CD14-positive monocyte (primary cell): Measurements from ENCODE around the gene ATP8A1. TPM values are rescaled to one million over a fixed set of nuclear protein-coding genes. Genes with fewer than 3 reads are reported as not detected.

ENCODE experiments used
- DNase-seq, 3 donors: peaks; one replicate each; pipeline ENCODE4 v3.0.0-alpha.2; 2011 to 2022
- H2AFZ ChIP-seq: 2 replicates; pipeline ENCODE4 v1.6.0; 2012; ENCODE audit warnings: mild to moderate bottlenecking, low read depth, low read length, inconsistent platforms; ENCODE audit not compliant: insufficient read depth, poor library complexity, severe bottlenecking
- H3K27ac ChIP-seq, 2 donors: 1 replicate in 1 of 2; 2 replicates in 1 of 2; pipeline ENCODE4 v1.5.1; 2012 to 2013; ENCODE audit warnings: low read length in 2 of 2, control low read depth in 1 of 2, inconsistent platforms in 1 of 2, low read depth in 1 of 2, mild to moderate bottlenecking in 1 of 2
- H3K27me3 ChIP-seq, 2 donors: one replicate each; pipeline versions ENCODE4 v1.6.0 to v1.6.1; 2011 to 2013; ENCODE audit warnings: low read length in 2 of 2; ENCODE audit not compliant: control insufficient read depth in 2 of 2, insufficient read depth in 2 of 2
- H3K36me3 ChIP-seq, 2 donors: replicated peaks in 1 of 2; 1 replicate in 1 of 2; 2 replicates in 1 of 2; pipeline versions ENCODE4 v1.5.1 to v1.6.1; 2012 to 2013; ENCODE audit warnings: low read length in 2 of 2, control low read depth in 1 of 2, inconsistent platforms in 1 of 2, mild to moderate bottlenecking in 1 of 2; ENCODE audit not compliant: insufficient read depth in 2 of 2, control insufficient read depth in 1 of 2
- H3K4me1 ChIP-seq, 2 donors: 1 replicate in 1 of 2; 2 replicates in 1 of 2; pipeline versions ENCODE4 v1.5.1 to v1.6.1; 2012 to 2013; ENCODE audit warnings: low read length in 2 of 2, control low read depth in 1 of 2, inconsistent platforms in 1 of 2, mild to moderate bottlenecking in 1 of 2, moderate library complexity in 1 of 2; ENCODE audit not compliant: insufficient read depth in 2 of 2, control insufficient read depth in 1 of 2
- H3K4me2 ChIP-seq: replicated peaks from 2 replicates; pipeline ENCODE3; 2012; ENCODE audit warnings: low read length, moderate library complexity, mild to moderate bottlenecking; ENCODE audit not compliant: poor library complexity, severe bottlenecking; ENCODE audit errors: extremely low read depth
- H3K4me3 ChIP-seq, 3 experiments: fragments of 200-600 bp in 1 of 3; sonication (generic) in 1 of 3; replicated peaks in 1 of 3; 1 replicate in 2 of 3; 2 replicates in 1 of 3; pipeline ENCODE4 v1.5.1; 2011 to 2013; ENCODE audit warnings: low read length in 3 of 3, mild to moderate bottlenecking in 3 of 3, control low read depth in 2 of 3, low read depth in 2 of 3, inconsistent platforms in 1 of 3, moderate library complexity in 1 of 3
- H3K79me2 ChIP-seq: 2 replicates; pipeline ENCODE4 v1.6.0; 2012; ENCODE audit warnings: mild to moderate bottlenecking, control low read depth, inconsistent platforms, low read length, moderate library complexity; ENCODE audit not compliant: insufficient read depth
- H3K9ac ChIP-seq: 2 replicates; pipeline ENCODE4 v1.6.0; 2017; ENCODE audit warnings: low read length, mild to moderate bottlenecking; ENCODE audit not compliant: insufficient read depth, poor library complexity, severe bottlenecking
- H3K9me3 ChIP-seq, 2 donors: replicated peaks in 1 of 2; 1 replicate in 1 of 2; 2 replicates in 1 of 2; pipeline versions ENCODE4 v1.5.1 to v1.6.1; 2012 to 2013; ENCODE audit warnings: low read length in 2 of 2, control low read depth in 1 of 2; ENCODE audit not compliant: control insufficient read depth in 1 of 2, insufficient read depth in 1 of 2
- H4K20me1 ChIP-seq: 2 replicates; pipeline ENCODE4 v1.6.0; 2012; ENCODE audit warnings: mild to moderate bottlenecking, low read length, control low read depth, moderate library complexity; ENCODE audit not compliant: insufficient read depth
- H3K27ac Mint-ChIP-seq, 7 donors: one replicate each; pipeline ENCODE4 v1.8.0; 2020; ENCODE audit warnings: mild to moderate bottlenecking in 7 of 7, mixed read lengths in 7 of 7, moderate library complexity in 6 of 7, inconsistent platforms in 2 of 7
- H3K27me3 Mint-ChIP-seq, 3 donors: one replicate each; pipeline ENCODE4 v1.8.0; 2021 to 2022; ENCODE audit warnings: low read depth in 3 of 3, mild to moderate bottlenecking in 3 of 3, mixed read lengths in 3 of 3, moderate library complexity in 3 of 3, inconsistent platforms in 1 of 3
- H3K36me3 Mint-ChIP-seq, 2 donors: one replicate each; pipeline ENCODE4 v1.8.0; 2020; ENCODE audit warnings: mixed read lengths in 2 of 2, inconsistent platforms in 1 of 2, mild to moderate bottlenecking in 1 of 2
- H3K4me1 Mint-ChIP-seq: one replicate; pipeline ENCODE4 v1.8.0; 2020; ENCODE audit warnings: mild to moderate bottlenecking, mixed read lengths
- H3K4me3 Mint-ChIP-seq, 2 donors: one replicate each; pipeline ENCODE4 v1.8.0; 2020; ENCODE audit warnings: mild to moderate bottlenecking in 2 of 2, mixed read lengths in 2 of 2, moderate library complexity in 1 of 2
- H3K9me3 Mint-ChIP-seq, 7 donors: one replicate each; pipeline ENCODE4 v1.8.0; 2020 to 2022; ENCODE audit warnings: mixed read lengths in 7 of 7, mild to moderate bottlenecking in 6 of 7, moderate library complexity in 6 of 7, inconsistent platforms in 2 of 7
- WGBS: methylation state at CpG from one replicate; pipeline ENCODE4 v1.1.5; 2013; ENCODE audit warnings: missing lambda C conversion rate; ENCODE audit not compliant: insufficient coverage; 5-methylcytosine and 5-hydroxymethylcytosine counted together
- intact Hi-C, 2 donors: fragments of 100-400 bp; cut with micrococcal nuclease; formaldehyde crosslinking; loops; one replicate each; pipeline versions ENCODE4 v1.15.0 to v1.15.1; 2023
- polyA plus RNA-seq, 3 donors: library from polyadenylated mRNA; depleted of rRNA in 1 of 3; unstranded in 2 of 3; stranded (reverse) in 1 of 3; fragments of 300-500 nt in 2 of 3; fragments of >200 nt in 1 of 3; fragmentation: Illumina TruSeq in 2 of 3; gene quantifications; 1 replicate in 2 of 3; 2 replicates in 1 of 3; pipeline ENCODE4 v1.2.3, GENCODE V29; 2012 to 2021
- TF ChIP-seq, protein P1 (sequence below): fragments of 200-600 bp; IDR thresholded peaks from one replicate; pipeline ENCODE4 v1.8.0; 2022; ENCODE audit warnings: antibody characterized with exemption, mild to moderate bottlenecking

The ATP8A1 gene
- polyA plus RNA-seq, 3 donors, result 2.2 to 10.8 (median 3.2) TPM

DNA sequence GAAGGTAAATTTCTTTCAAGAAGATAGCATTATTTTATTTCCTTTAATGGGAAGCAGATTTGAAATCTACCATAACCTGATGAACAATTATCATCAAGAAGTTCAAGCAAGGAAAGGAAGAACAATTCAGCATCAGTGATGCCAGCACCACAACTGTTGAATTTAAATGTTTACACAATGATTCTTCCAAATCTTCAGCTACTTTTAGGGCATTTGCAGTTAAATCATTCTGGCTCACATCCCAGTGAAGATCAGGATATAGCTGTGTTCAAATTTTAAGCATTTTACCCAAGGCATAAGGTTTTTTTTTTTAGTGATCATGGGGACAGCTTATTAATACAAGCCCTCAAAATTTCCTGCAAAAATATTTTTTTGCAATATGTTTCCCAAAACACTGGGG lies 146.7 kb downstream of the ATP8A1 start:
- Mint-ChIP-seq H3K27ac (no peak overlapping the region), H3K4me3 (no peak overlapping the region), H3K4me1 (no peaks in the 10 kb centered on the region), H3K36me3 (peaks cover 14 to 21% of the 10 kb centered on the region in 2 donors), H3K27me3 (no peaks in the 10 kb centered on the region), H3K9me3 (no peaks in the 10 kb centered on the region)
- no peak overlapping the region for H3K27ac ChIP-seq
- H3K4me1 ChIP-seq, result no peaks in the 10 kb centered on the region
- no peak overlapping the region for H3K4me3 ChIP-seq
- H3K4me2 ChIP-seq, result no peak overlapping the region
- H3K36me3 ChIP-seq, result peaks cover 9 to 14% of the 10 kb centered on the region in 2 donors
- H3K9ac ChIP-seq, result no peak overlapping the region
- TF ChIP-seq, protein P1, sequence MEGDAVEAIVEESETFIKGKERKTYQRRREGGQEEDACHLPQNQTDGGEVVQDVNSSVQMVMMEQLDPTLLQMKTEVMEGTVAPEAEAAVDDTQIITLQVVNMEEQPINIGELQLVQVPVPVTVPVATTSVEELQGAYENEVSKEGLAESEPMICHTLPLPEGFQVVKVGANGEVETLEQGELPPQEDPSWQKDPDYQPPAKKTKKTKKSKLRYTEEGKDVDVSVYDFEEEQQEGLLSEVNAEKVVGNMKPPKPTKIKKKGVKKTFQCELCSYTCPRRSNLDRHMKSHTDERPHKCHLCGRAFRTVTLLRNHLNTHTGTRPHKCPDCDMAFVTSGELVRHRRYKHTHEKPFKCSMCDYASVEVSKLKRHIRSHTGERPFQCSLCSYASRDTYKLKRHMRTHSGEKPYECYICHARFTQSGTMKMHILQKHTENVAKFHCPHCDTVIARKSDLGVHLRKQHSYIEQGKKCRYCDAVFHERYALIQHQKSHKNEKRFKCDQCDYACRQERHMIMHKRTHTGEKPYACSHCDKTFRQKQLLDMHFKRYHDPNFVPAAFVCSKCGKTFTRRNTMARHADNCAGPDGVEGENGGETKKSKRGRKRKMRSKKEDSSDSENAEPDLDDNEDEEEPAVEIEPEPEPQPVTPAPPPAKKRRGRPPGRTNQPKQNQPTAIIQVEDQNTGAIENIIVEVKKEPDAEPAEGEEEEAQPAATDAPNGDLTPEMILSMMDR, result no peak
- H4K20me1 ChIP-seq, result no peaks in the 10 kb centered on the region
- H2AFZ ChIP-seq, result no peak overlapping the region
- intact Hi-C loops, result no loop called here
- H3K79me2 ChIP-seq, result no peaks in the 10 kb centered on the region
- H3K27me3 ChIP-seq, result no peaks in the 10 kb centered on the region
- H3K9me3 ChIP-seq, result no peaks in the 10 kb centered on the region
- no peak for DNase-seq

DNA sequence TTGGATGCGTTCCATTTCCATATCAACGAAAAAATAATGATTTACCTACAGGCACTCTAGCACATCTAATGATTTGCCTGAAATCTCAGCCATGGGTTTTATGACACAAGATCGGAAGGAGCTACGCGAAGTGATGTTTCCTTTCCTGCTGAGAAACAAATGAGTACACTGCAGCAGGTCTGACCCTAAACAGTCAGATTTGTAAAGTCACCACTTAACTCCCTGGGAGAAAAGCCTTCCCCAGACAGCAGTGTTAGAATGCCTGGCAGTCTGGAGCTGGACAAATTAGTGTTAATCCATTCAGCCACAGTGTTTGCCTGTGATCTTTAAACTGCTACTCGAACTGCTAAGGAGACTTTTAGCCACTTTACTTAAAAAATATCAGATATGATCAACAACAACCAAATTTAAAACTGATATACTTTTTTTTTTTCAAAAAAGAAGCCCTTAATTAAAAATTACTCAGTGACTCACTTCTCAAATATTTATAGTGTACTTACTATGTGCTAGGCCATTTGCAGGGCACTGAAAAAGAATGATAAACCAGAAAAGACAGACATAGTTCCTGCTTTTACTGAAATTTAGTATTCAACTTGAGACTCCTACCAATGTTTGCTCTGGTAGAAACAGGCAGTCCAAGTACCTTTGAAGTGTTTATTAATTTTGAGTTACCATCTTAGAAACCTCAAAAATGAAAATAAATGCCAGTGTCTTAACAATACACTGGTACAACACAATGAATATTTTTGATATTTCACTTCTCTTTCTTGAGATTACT lies 155.1 kb downstream of the ATP8A1 start:
- H3K27ac Mint-ChIP-seq, result no peak overlapping the region
- TF ChIP-seq, protein P1, result no peak
- no peaks in the 10 kb centered on the region for H3K27me3 ChIP-seq
- H3K4me1 ChIP-seq, result no peaks in the 10 kb centered on the region
- peaks cover 21 to 41% of the 10 kb centered on the region in 2 donors for H3K36me3 Mint-ChIP-seq
- H3K4me3 Mint-ChIP-seq, result no peak overlapping the region
- intact Hi-C loops, result no loop called here
- H3K9me3 ChIP-seq, result no peaks in the 10 kb centered on the region
- 98% methylated on average over 5 of the region's 6 CpGs for WGBS
- no peaks in the 10 kb centered on the region for H3K79me2 ChIP-seq
- no peak for DNase-seq
- peaks cover 11 to 36% of the 10 kb centered on the region in 2 donors for H3K36me3 ChIP-seq
- no peak overlapping the region for H2AFZ ChIP-seq
- no peaks in the 10 kb centered on the region for H3K27me3 Mint-ChIP-seq
- H4K20me1 ChIP-seq, result no peaks in the 10 kb centered on the region
- no peak overlapping the region for H3K9ac ChIP-seq
- H3K4me1 Mint-ChIP-seq, result no peaks in the 10 kb centered on the region
- no peak overlapping the region for H3K27ac ChIP-seq
- no peak overlapping the region for H3K4me3 ChIP-seq
- no peaks in the 10 kb centered on the region for H3K9me3 Mint-ChIP-seq
- no peak overlapping the region for H3K4me2 ChIP-seq
